Thyroid gland (tissue), 4 donors: ENCODE results near the gene GNG7.

Source experiments
- POLR2A ChIP-seq, 2 donors: fragments of 450-650 bp; IDR thresholded peaks; one replicate each; pipeline ENCODE4 v1.6.1; 2017; ENCODE audit warnings: antibody characterized with exemption in 2 of 2, mild to moderate bottlenecking in 2 of 2, moderate library complexity in 1 of 2
- TF ChIP-seq, protein P1 (sequence below), 6 experiments: fragments of 200-600 bp in 3 of 6; fragments of 450-650 bp in 3 of 6; sonication (generic) in 3 of 6; IDR thresholded peaks; one replicate each; pipeline ENCODE4 v1.5.1; 2016 to 2019; ENCODE audit warnings: antibody characterized with exemption in 6 of 6, mild to moderate bottlenecking in 2 of 6, inconsistent platforms in 1 of 6, moderate library complexity in 1 of 6

DNA sequence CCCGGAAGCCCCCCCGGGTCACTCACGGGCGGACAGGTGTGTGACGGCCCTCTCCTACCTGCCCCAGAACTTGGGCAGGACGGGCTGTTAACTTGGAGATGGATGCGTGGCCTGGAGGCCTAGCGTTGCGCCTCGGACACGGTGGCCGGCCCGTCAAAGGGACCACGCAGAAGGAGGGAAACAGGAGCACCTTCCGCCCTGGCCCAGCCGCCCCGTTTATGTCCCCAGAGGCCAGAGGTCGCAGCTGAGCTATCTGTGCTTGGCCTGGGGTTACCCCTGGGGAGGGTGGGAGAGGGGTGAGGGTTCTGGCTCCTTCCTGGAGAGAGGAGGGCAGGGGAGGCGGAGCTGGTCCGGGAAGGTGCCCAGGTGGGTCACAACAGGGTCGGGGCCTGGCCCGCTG lies 190.9 kb downstream of the GNG7 start:
- TF ChIP-seq, protein P1, sequence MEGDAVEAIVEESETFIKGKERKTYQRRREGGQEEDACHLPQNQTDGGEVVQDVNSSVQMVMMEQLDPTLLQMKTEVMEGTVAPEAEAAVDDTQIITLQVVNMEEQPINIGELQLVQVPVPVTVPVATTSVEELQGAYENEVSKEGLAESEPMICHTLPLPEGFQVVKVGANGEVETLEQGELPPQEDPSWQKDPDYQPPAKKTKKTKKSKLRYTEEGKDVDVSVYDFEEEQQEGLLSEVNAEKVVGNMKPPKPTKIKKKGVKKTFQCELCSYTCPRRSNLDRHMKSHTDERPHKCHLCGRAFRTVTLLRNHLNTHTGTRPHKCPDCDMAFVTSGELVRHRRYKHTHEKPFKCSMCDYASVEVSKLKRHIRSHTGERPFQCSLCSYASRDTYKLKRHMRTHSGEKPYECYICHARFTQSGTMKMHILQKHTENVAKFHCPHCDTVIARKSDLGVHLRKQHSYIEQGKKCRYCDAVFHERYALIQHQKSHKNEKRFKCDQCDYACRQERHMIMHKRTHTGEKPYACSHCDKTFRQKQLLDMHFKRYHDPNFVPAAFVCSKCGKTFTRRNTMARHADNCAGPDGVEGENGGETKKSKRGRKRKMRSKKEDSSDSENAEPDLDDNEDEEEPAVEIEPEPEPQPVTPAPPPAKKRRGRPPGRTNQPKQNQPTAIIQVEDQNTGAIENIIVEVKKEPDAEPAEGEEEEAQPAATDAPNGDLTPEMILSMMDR (IDR thresholded peaks at IDR 0.05), result no peak
- TF ChIP-seq POLR2A (IDR thresholded peaks at IDR 0.05), result no peak
